Transverse colon (tissue), 4 donors: ENCODE results near the gene CCBE1. TPM values are rescaled to one million over a fixed set of nuclear protein-coding genes. Genes with fewer than 3 reads are reported as not detected.

Source experiments
- DNase-seq: peaks from one replicate; pipeline ENCODE4 v3.0.0-alpha.2; 2019
- H3K27ac ChIP-seq, 4 donors: fragments of 200-600 bp; sonication (generic); 2 replicates each; pipeline ENCODE4 v1.5.1; 2016 to 2018; ENCODE audit warnings: inconsistent platforms in 4 of 4
- H3K27me3 ChIP-seq: fragments of 200-600 bp; sonication (generic); 2 replicates; pipeline ENCODE4 v1.5.1; 2017; ENCODE audit warnings: inconsistent platforms
- H3K36me3 ChIP-seq, 4 donors: fragments of 200-600 bp; sonication (generic); 2 replicates each; pipeline ENCODE4 v1.5.1; 2017 to 2019; ENCODE audit warnings: inconsistent platforms in 4 of 4
- H3K4me1 ChIP-seq, 4 donors: fragments of 200-600 bp; sonication (generic); 2 replicates each; pipeline ENCODE4 v1.5.1; 2017 to 2020; ENCODE audit warnings: inconsistent platforms in 4 of 4
- H3K4me3 ChIP-seq, 4 donors: fragments of 200-600 bp; sonication (generic); 1 replicate in 1 of 4; 2 replicates in 3 of 4; pipeline versions ENCODE4 v1.5.1 to v1.6.1; 2017 to 2019; ENCODE audit warnings: inconsistent platforms in 4 of 4
- H3K9me3 ChIP-seq, 2 donors: fragments of 200-600 bp; sonication (generic); 2 replicates each; pipeline ENCODE4 v1.5.1; 2017 to 2019; ENCODE audit warnings: inconsistent platforms in 2 of 2
- EP300 ChIP-seq: sonication (generic); formaldehyde crosslinking; IDR thresholded peaks from one replicate; pipeline ENCODE4 v1.6.1; 2017; ENCODE audit warnings: antibody characterized with exemption, low read depth
- POLR2A ChIP-seq: fragments of 450-650 bp; IDR thresholded peaks from one replicate; pipeline ENCODE4 v1.6.1; 2016; ENCODE audit warnings: antibody characterized with exemption, mild to moderate bottlenecking, moderate library complexity
- POLR2AphosphoS5 ChIP-seq, 3 donors: sonication (generic); formaldehyde crosslinking; IDR thresholded peaks; one replicate each; pipeline ENCODE4 v1.6.1; 2016; ENCODE audit warnings: antibody characterized with exemption in 3 of 3
- WGBS, 2 donors: methylation state at CpG; one replicate each; pipeline ENCODE4 v1.1.5; 2018; ENCODE audit warnings: low coverage in 1 of 2; 5-methylcytosine and 5-hydroxymethylcytosine counted together
- in situ Hi-C, 4 donors: fragments of 200-750 bp; cut with MboI; loops; one replicate each; pipeline versions ENCODE4 v1.15.0 to v1.15.1; 2017; ENCODE audit warnings: low sequenced_read_pairs in 3 of 4, low pct_ligation_motif_present in 1 of 4, low pct_unique_long_range_greater_than_20kb in 1 of 4
- intact Hi-C: fragments of 100-400 bp; cut with DNase I; formaldehyde crosslinking; loops from one replicate; pipeline ENCODE4 v1.15.1; 2023; ENCODE audit warnings: low total_unique reads
- total RNA-seq, 4 donors: library from RNA; depleted of rRNA; stranded (reverse); fragments of >200 nt; gene quantifications; one replicate each; pipeline ENCODE4 v1.1.0, GENCODE V29; 2016
- TF ChIP-seq, protein P1 (sequence below), 5 experiments: fragments of 200-600 bp in 3 of 5; fragments of 450-650 bp in 2 of 5; sonication (generic) in 3 of 5; IDR thresholded peaks; 1 replicate in 2 of 5; 2 replicates in 3 of 5; pipeline ENCODE4 v1.5.1; 2016 to 2017; ENCODE audit warnings: antibody characterized with exemption in 5 of 5, inconsistent platforms in 3 of 5, mild to moderate bottlenecking in 2 of 5, moderate library complexity in 1 of 5

Gene CCBE1
- total RNA-seq, 4 donors from 2014 or later, result 6.1 to 43.0 (median 15.7) TPM

DNA sequence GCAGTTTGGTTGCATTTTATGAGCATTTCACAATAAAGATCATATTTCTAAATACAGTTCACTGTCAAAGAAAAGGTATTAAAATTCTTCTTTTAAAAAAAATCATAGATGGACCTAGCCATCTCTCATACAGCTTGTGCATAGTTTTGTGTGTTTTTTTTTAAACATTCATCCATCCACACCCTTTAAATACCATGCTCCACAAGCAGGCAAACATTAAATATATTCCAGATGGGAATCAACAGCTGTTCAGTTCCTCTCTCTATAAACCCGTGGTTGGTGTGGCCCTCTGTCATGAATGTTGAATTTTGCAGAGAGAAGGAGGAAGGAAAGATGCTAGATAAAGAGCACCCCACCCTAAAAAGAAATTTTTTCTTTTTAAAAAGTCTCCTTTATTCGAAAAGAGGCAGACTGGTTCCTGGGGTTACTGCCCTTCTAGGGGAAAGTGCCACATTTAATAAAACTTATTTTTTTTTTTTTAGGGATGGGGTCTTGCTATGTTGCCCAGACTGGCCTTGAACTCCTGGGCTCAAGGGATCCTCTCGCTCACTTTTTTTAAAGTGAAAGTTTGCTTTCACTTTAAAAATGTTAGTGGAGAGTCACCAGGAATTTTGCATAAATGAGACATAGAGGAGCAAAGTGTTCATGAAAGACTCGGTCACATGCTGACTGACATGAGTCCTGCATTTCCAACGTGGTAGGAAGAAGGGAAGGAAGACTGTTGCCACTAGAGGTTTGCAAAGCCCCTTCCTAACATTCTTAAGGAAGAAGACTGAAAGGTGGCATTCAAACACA lies 264.2 kb downstream of the CCBE1 start:
- 39 to 52% methylated on average over 4 to 5 of the region's 5 CpGs for WGBS, 2 donors
- TF ChIP-seq EP300 (no peak), POLR2AphosphoS5 (IDR thresholded peaks at IDR 0.05) (no peak), POLR2A (no peak)
- TF ChIP-seq, protein P1, sequence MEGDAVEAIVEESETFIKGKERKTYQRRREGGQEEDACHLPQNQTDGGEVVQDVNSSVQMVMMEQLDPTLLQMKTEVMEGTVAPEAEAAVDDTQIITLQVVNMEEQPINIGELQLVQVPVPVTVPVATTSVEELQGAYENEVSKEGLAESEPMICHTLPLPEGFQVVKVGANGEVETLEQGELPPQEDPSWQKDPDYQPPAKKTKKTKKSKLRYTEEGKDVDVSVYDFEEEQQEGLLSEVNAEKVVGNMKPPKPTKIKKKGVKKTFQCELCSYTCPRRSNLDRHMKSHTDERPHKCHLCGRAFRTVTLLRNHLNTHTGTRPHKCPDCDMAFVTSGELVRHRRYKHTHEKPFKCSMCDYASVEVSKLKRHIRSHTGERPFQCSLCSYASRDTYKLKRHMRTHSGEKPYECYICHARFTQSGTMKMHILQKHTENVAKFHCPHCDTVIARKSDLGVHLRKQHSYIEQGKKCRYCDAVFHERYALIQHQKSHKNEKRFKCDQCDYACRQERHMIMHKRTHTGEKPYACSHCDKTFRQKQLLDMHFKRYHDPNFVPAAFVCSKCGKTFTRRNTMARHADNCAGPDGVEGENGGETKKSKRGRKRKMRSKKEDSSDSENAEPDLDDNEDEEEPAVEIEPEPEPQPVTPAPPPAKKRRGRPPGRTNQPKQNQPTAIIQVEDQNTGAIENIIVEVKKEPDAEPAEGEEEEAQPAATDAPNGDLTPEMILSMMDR (IDR thresholded peaks at IDR 0.05), result no peak
- H3K36me3 ChIP-seq, result no peaks in the 10 kb centered on the region
- no peaks in the 10 kb centered on the region for H3K27me3 ChIP-seq
- H3K27ac ChIP-seq, result no peak overlapping the region
- DNase-seq, result no peak
- intact Hi-C loops (no loop called here), in situ Hi-C loops (no loop called here)
- no peaks in the 10 kb centered on the region for H3K9me3 ChIP-seq
- H3K4me1 ChIP-seq, result no peaks in the 10 kb centered on the region
- no peak overlapping the region for H3K4me3 ChIP-seq

DNA sequence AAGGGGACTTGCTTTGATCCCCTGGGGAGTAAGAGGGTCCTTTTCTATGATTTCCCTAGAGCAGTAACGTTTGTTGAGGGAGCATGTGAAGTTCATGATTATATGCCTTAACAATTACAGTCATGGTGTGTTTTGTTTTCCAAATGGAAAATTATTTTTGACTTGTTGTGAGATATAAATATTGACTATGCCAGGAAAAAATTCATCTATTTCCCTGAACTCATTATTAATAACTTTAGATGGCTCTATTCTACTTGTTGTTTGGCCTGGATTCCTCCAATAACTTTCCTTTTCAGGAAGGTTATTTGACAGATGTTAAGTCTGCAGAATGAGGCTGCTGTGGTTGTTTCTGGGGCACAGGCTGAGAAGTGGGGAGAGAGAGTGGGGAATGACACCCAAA lies 266.1 kb downstream of the CCBE1 start:
- Histone ChIP-seq H3K4me3 (no peak overlapping the region), H3K27me3 (no peaks in the 10 kb centered on the region), H3K4me1 (no peaks in the 10 kb centered on the region), H3K9me3 (no peaks in the 10 kb centered on the region), H3K36me3 (no peaks in the 10 kb centered on the region), H3K27ac (no peak overlapping the region)
- TF ChIP-seq POLR2A (no peak), POLR2AphosphoS5 (IDR thresholded peaks at IDR 0.05) (no peak), EP300 (no peak)
- TF ChIP-seq, protein P1 (IDR thresholded peaks at IDR 0.05), result no peak
- 40 to 60% methylated on average over 1 of the region's 1 CpG for WGBS, 2 donors
- no peak for DNase-seq
- intact Hi-C loops (no loop called here), in situ Hi-C loops (no loop called here)

DNA sequence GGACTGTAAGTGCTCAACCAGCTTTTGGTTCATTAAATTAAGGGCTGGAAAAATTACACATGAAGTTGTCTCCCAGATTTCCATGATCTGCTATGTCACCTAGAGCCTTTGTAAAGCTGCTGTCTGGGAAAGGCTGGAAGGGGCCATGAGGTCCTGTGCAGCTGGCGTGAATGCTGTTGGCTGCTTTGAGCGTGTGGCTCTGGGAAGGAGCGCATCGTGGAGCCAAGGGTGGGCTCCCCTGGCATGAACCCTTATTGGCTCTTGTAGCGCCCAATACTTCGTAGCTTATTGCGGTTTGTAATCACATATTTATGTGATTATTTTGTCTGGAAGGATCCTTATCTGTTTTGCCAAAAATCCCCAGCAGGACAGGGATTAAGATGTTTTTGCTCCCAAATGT lies 267.6 kb downstream of the CCBE1 start:
- no peak overlapping the region for H3K27ac ChIP-seq
- in situ Hi-C loops (no loop called here), intact Hi-C loops (no loop called here)
- H3K27me3 ChIP-seq, result no peaks in the 10 kb centered on the region
- no peaks in the 10 kb centered on the region for H3K4me1 ChIP-seq
- no peak overlapping the region for H3K4me3 ChIP-seq
- no peak for DNase-seq
- no peaks in the 10 kb centered on the region for H3K9me3 ChIP-seq
- 76% methylated on average over 7 of the region's 7 CpGs; no CpG with 5 or more reads in 1 of the 2 donors for WGBS, 2 donors
- H3K36me3 ChIP-seq, result no peaks in the 10 kb centered on the region
- TF ChIP-seq POLR2AphosphoS5 (IDR thresholded peaks at IDR 0.05) (no peak), POLR2A (no peak), EP300 (no peak)
- TF ChIP-seq, protein P1 (IDR thresholded peaks at IDR 0.05), result no peak

DNA sequence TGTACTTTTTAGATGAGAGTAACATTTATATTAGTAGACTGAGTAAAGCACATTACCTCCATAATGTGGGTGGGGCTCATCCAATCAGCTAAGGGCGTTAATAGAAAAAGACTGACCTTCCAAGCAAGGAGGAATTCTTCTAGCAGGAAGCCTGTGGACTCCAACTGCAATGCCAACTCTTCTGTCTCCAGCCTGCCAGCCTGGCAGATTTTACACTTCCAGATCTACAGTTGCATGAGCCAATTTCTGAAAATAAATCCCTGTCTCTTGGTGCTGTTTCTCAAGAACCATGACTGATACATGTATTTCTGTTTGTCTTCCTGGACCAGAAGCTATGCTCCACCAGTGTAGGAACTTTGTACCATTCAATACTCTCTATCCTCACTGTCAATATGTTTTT lies 269.2 kb downstream of the CCBE1 start:
- H3K36me3 ChIP-seq, result no peaks in the 10 kb centered on the region
- intact Hi-C loops, result no loop called here

More for the DNA sequence above, 269.2 kb downstream of the CCBE1 start:
- no peak overlapping the region for H3K4me3 ChIP-seq
- no peaks in the 10 kb centered on the region for H3K27me3 ChIP-seq
- no peaks in the 10 kb centered on the region for H3K9me3 ChIP-seq
- H3K27ac ChIP-seq, result no peak overlapping the region
- 62% methylated on average over 1 of the region's 1 CpG; no CpG with 5 or more reads in 1 of the 2 donors for WGBS, 2 donors
- no peak for TF ChIP-seq POLR2AphosphoS5 (IDR thresholded peaks at IDR 0.05)
- TF ChIP-seq, protein P1 (IDR thresholded peaks at IDR 0.05), result no peak
- TF ChIP-seq EP300, result no peak
- TF ChIP-seq POLR2A, result no peak
- H3K4me1 ChIP-seq, result no peaks in the 10 kb centered on the region
- no peak for DNase-seq
- in situ Hi-C loops, result no loop called here
